NK-92 (cell line): ENCODE results near the gene TEAD1.

ENCODE experiments used
- DNase-seq: peaks from one replicate; lab custom pipeline; 2025; ENCODE audit not compliant: unreplicated experiment; lab: John Stamatoyannopoulos, UW

TEAD1 gene

DNA sequence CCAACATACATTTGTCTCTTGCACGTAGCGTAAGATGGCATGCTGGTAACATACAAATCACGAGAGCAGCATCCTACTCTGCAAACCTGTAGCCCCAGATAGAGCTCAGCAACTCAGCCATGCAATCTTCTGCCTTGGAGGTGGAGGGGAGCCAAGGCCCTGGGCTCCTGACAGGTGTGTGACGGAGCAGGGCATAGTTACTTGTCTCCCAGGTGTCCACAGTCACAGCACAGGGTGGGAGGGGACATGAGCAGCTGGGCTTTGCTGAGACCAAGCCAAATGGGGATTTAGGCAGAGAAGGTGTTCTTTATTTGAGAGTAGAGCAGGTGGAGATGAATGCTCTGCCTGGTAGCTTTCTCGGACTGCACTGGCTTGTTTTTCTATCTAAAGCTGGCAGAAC lies 111.7 kb downstream of the TEAD1 start:
- DNase-seq: no peak

- no peak for DNase-seq
Measured at GRCh38 chr11:12786450-12786849, 112.2 kb downstream of the TEAD1 start.

GRCh38 chr11:12786891-12787290 lies 112.7 kb downstream of the TEAD1 start:
- no peak for DNase-seq

DNA sequence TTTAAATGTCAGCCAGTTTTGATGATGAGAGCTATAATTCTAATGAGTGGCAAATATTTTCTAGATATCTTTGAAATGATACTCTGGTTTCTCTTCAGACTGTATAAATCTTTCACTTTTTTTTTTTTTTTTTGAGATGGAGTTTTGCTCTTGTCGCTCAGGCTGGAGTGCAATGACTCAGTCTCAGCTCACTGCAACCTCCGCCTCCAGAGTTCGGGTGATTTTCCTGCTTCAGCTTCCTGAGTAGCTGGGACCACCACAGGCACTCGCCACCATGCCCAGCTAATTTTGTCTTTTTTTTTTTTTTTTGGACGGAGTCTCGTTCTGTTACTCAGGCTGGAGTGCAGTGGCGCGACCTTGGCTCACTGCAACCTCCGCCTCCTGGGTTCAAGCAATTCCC lies 113.6 kb downstream of the TEAD1 start:
- DNase-seq: no peak

DNA sequence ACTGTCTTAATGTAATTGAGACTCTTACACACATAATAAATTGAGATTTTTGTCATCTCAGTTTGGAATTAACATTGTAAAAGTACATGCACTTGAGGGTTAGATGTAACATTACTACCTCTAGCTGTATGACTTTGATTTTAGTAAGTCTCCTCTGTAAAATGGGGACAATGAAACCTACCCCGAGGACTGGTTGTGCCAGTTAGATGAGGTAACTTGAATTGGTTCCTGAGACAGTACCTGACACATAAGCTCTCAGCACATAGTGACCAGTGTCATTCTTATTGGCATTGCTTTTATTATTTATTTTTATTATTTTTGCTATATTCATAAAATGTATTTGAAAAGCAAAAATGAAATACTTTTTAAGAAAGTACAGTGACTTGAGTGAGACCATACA lies 114.8 kb downstream of the TEAD1 start:
- DNase-seq: no peak

GRCh38 chr11:12789596-12790215 lies 115.5 kb downstream of the TEAD1 start:
- DNase-seq: no peak

DNA sequence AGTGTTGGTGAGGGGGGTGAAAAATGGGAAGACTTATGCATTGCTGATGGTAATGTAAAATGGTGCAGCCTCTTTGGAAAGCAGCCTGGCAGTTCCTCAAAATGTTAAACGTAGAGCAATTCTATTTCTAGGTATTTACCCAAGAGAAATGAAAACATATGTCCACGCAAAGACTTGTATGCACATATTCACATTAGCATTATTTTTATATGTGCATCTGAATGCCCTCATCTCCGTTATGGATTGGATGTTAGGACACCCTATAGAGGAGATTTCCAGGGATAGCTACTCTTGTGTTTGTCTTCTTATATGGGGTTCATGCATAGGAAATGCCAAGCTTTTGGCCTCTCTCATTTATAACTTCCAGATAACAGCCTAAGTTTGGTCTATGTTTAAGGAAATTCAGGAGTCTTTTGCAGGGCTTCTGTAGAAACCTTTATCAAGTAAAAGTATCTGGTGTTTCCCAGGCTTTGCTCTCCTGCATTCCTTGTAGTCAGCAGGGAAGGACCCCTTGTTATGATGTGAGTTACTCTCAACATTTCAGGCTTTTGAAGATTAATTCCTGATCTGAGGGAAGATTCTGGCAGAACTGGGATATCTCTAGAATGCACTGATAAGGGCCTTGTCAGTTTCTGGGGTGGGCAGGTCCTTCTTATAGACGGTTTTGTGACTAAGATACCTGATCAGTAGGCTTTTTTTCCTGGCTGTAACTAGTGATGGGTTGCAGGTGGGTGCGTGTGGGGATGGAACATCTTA lies 116.8 kb downstream of the TEAD1 start:
- DNase-seq: no peak

DNA sequence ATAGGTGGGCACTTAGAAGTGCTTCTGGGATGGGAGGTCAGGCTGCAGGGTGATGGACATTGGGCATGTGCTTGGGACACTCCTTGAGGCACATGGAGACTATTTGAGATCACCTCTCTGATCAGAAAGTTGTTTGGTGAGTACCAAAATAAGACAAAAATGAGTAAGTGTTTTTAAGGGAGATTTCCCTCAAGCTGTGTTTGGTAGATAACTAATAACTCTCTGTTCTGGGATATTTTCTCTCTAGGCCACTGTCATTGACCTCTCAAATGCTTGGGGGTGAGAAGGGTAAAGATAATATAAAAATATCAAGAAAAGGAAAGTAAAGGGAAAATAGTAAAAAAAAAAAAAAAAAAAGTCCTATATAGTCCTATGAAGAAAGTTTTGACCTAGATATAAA lies 117.8 kb downstream of the TEAD1 start:
- DNase-seq: no peak

DNA sequence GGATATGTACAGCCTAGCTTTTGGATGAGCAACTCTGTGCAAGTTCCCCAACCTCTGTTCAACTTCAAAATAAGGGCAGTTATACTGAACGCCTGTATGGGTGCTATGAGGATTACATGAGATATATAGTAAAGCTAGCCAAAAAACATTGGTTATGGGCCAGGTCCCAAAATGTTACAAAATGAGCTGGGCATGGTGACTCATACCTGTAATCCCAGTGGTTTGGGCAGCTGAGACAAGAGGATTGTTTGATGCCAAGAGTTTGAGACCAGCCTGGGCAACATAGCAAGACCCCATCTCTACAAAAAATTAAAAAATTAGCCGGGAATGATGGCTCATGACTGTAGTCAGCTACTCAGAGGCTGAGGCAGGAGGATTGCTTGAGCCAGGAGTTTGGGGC lies 118.4 kb downstream of the TEAD1 start:
- no peak for DNase-seq

- DNase-seq: no peak
Measured at GRCh38 chr11:12793065-12793464, 118.8 kb downstream of the TEAD1 start.

- DNase-seq: no peak
Measured at GRCh38 chr11:12793506-12793905, 119.3 kb downstream of the TEAD1 start.

- DNase-seq: no peak
Measured at GRCh38 chr11:12794576-12795230, 120.5 kb downstream of the TEAD1 start.

GRCh38 chr11:12797996-12798395 lies 123.8 kb downstream of the TEAD1 start:
- DNase-seq: no peak

- DNase-seq: no peak
Measured at GRCh38 chr11:12798609-12799011, 124.4 kb downstream of the TEAD1 start.

DNA sequence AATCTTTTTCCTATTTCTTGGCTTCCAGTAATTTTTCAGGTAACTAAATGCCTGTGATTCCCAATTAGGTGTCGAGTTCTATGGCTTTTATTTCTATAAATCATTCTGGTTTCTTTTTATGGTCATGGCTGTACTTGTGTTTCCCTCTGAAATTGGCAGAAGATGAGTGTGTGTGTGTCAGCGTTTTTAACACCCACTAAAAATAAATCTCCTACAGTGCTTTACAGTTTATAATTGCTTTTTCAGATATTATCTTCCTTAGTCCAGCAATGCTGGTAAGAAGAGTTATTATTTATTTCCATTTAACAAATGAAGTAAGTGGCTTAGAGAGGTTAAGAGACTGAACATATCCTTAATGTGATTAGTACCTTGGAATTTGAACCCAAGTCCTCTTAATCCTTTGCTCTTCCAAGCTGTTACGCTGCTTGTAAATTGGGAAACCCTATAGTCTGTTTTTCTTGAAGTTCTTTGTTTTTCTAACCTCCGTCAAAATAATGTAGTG lies 125.2 kb downstream of the TEAD1 start:
- no peak for DNase-seq

- DNase-seq: no peak
Measured at GRCh38 chr11:12800032-12800671, 125.9 kb downstream of the TEAD1 start.

GRCh38 chr11:12800871-12801270 lies 126.7 kb downstream of the TEAD1 start:
- no peak for DNase-seq

DNA sequence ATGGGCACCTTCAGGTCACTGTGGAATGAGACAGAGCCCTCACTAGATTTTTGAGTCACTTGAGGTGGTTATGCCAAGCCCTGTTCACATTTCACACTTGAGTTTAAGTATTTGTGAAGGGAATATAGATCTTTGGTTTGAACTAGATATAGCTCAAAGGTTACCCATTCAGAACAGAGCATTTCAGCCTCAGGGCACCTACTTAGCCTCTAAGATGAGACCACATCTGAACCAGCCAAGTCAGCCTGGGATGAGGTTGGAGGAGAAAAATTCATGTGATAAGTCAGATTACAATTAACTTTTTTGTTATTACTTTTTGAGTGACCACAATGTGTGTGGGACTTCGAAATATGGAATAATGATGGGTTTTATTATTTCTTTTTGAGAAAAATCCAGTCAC lies 127.8 kb downstream of the TEAD1 start:
- no peak for DNase-seq

DNA sequence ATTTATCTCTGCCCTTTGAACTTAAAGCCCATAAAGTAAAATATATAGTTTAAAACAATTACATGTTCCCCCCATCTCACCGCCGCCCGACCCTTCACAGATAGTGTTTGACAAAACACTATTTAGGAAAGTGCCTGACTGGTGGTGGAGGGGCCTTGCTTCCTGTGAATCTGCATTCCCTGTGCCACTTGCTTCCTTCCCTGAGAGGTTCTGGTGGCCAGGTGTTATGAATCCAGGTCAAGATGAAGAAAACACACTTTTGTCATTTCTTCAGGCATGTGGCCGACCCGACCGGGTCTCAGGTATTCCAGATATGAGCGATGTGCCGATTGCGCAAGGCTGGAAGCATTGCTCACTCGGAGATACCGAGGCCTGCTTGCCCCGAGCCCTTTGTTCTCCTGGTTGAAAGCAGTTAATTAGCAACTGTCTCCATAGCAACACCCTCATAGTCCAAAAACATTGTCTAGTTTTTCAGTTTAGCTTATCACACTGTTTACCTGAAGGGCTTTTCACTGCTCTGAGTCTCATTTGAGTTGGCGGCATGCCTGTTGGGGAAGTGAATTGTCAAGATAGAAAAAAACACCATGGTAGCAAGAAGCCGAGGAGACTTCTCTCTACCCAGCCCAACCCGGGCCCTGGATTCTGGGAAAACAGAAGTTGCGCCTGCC lies 128.3 kb downstream of the TEAD1 start:
- no peak for DNase-seq

DNA sequence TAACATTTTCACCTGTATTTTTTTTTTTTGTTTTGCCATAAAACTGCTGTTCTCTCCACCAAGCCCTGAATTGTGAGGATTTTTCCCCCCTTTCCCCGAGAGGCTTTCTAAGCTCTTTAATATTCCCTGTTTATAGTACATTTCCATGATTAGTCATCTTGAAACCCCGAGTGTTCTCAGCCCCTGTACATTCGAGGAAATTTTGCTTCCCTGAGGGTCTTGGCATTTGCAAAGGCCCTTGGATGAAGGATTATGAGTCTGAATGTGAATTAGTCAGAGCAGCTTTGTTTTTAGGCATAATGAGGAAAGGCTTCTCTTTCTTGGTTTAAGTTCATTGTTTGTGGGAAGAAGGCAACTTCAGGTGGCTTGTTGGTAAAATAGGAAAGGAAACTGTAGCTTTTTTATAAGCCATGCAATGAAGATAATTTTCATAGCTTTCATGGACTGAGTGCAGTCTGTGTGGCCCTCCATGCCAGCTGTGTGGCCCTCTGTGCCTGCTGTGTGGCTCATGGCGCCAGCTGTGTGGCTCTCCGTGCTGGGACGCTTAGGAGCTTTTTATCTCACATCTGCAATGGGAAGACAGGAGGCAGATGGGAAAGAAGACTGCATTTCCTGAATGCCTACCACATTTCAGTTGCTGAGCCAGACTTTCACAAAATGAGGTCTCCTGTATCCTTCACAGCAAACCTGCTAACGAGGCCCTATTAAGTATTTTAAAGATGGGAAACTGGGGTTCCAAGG lies 129.0 kb downstream of the TEAD1 start:
- no peak for DNase-seq
